ENCODE results near the gene TUFM. TPM values are rescaled to one million over a fixed set of nuclear protein-coding genes. Genes with fewer than 3 reads are reported as not detected.
"Not testable (repeated sequence)": the region's sequence is repeated elsewhere in the genome, so short reads cannot be mapped to it uniquely, and the experiment has no call there.

TUFM gene
- polyA plus RNA-seq, 1 experiment = 107 TPM

- no peak overlapping the region for H3K27ac ChIP-seq (ENCODE audit: low read depth, low read length)
- no peaks in the 10 kb centered on the region for H3K27me3 ChIP-seq (ENCODE audit: control insufficient read depth, insufficient read depth, low read length)
- no peak for TF ChIP-seq CTCF (IDR thresholded peaks at IDR 0.05; ENCODE audit: low read depth, low read length)
- POLR2A ChIA-PET = no interaction called here
- no peaks in the 10 kb centered on the region; the same call in 1 of the 2 replicates for H3K9me3 ChIP-seq (ENCODE audit: control insufficient read depth, insufficient read depth, low read length)
- CTCF ChIA-PET = no interaction called here
- no peak overlapping the region for H3K4me3 ChIP-seq (ENCODE audit: low read depth, low read length)
- DNase-seq (ENCODE audit: low read depth, low spot score) = no peak
Measured at GRCh38 chr16:28886945-28887344, 40.8 kb upstream of the TUFM start.

- Histone ChIP-seq H3K27ac (ENCODE audit: low read depth, low read length) (no peak overlapping the region), H3K9me3 (ENCODE audit: control insufficient read depth, insufficient read depth, low read length) (no peaks in the 10 kb centered on the region; the same call in 1 of the 2 replicates), H3K4me3 (ENCODE audit: low read depth, low read length) (no peak overlapping the region), H3K27me3 (ENCODE audit: control insufficient read depth, insufficient read depth, low read length) (no peaks in the 10 kb centered on the region)
- CTCF ChIA-PET = no interaction called here
- POLR2A ChIA-PET = no interaction called here
- no peak for DNase-seq (ENCODE audit: low read depth, low spot score)
- no peak for TF ChIP-seq CTCF (IDR thresholded peaks at IDR 0.05; ENCODE audit: low read depth, low read length)
Measured at GRCh38 chr16:28884045-28884444, 37.9 kb upstream of the TUFM start.

- Histone ChIP-seq H3K27ac (ENCODE audit: low read depth, low read length) (no peak overlapping the region), H3K27me3 (ENCODE audit: control insufficient read depth, insufficient read depth, low read length) (no peaks in the 10 kb centered on the region), H3K4me3 (ENCODE audit: low read depth, low read length) (no peak overlapping the region), H3K9me3 (ENCODE audit: control insufficient read depth, insufficient read depth, low read length) (no peaks in the 10 kb centered on the region; the same call in 1 of the 2 replicates)
- no peak for TF ChIP-seq CTCF (IDR thresholded peaks at IDR 0.05; ENCODE audit: low read depth, low read length)
- CTCF ChIA-PET = no interaction called here
- POLR2A ChIA-PET = no interaction called here
- DNase-seq (ENCODE audit: low read depth, low spot score) = no peak
Measured at GRCh38 chr16:28883221-28883996, 37.3 kb upstream of the TUFM start.

- no peak for DNase-seq (ENCODE audit: low read depth, low spot score)
- no peaks in the 10 kb centered on the region for H3K27me3 ChIP-seq (ENCODE audit: control insufficient read depth, insufficient read depth, low read length)
- H3K9me3 ChIP-seq (ENCODE audit: control insufficient read depth, insufficient read depth, low read length) = no peaks in the 10 kb centered on the region; the same call in 1 of the 2 replicates
- ChIA-PET POLR2A (no interaction called here), CTCF (no interaction called here)
- H3K4me3 ChIP-seq (ENCODE audit: low read depth, low read length) = no peak overlapping the region
- H3K27ac ChIP-seq (ENCODE audit: low read depth, low read length) = no peak overlapping the region
- no peak for TF ChIP-seq CTCF (IDR thresholded peaks at IDR 0.05; ENCODE audit: low read depth, low read length)
Measured at GRCh38 chr16:28882551-28883160, 36.5 kb upstream of the TUFM start.

- CTCF ChIA-PET; DNase-seq (ENCODE audit: low read depth, low spot score); POLR2A ChIA-PET; H3K27ac ChIP-seq (ENCODE audit: low read depth, low read length); H3K27me3 ChIP-seq (ENCODE audit: control insufficient read depth, insufficient read depth, low read length); H3K4me3 ChIP-seq (ENCODE audit: low read depth, low read length); H3K9me3 ChIP-seq (ENCODE audit: control insufficient read depth, insufficient read depth, low read length): not testable (repeated sequence)
Measured at GRCh38 chr16:28881565-28881964, 35.4 kb upstream of the TUFM start.

Measured in AG04450 (cell line).